ENCODE results near the gene SMS.

DNA sequence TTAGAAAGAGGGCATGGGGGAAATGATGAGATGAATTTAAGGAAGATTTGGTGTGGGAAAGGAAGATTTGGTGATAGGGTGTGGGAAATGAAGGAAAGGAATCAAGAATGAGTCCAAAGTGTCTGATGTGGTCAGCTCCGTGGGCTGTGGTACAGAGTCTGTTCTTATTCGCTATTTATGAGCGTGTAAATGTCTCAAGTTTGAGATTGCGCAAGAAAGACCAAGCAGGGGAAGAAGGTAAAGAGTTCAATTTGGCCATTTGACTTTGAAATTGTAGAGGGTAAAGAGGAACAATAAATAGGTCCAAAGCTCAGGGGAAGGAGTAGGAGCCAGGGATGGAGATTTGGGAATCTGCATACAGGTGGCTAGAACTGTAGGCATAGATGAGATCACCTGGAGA is 11.3 kb upstream of the SMS start:
- TF ChIP-seq, protein P1, sequence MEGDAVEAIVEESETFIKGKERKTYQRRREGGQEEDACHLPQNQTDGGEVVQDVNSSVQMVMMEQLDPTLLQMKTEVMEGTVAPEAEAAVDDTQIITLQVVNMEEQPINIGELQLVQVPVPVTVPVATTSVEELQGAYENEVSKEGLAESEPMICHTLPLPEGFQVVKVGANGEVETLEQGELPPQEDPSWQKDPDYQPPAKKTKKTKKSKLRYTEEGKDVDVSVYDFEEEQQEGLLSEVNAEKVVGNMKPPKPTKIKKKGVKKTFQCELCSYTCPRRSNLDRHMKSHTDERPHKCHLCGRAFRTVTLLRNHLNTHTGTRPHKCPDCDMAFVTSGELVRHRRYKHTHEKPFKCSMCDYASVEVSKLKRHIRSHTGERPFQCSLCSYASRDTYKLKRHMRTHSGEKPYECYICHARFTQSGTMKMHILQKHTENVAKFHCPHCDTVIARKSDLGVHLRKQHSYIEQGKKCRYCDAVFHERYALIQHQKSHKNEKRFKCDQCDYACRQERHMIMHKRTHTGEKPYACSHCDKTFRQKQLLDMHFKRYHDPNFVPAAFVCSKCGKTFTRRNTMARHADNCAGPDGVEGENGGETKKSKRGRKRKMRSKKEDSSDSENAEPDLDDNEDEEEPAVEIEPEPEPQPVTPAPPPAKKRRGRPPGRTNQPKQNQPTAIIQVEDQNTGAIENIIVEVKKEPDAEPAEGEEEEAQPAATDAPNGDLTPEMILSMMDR (IDR thresholded peaks at IDR 0.05), result no peak
- TF ChIP-seq EP300 (IDR thresholded peaks at IDR 0.05), result no peak
